NCI-H524 treated with DMSO at 0.1 percent for 48 hours (cell line): Measurements from ENCODE around the gene CHRNA9.

Source experiments
- DNase-seq: peaks from one replicate; lab custom pipeline; 2025; lab: John Stamatoyannopoulos, UW

CHRNA9 gene

GRCh38 chr4:40309250-40309774 is 25.8 kb upstream of the CHRNA9 start:
- DNase-seq = no peak

GRCh38 chr4:40310225-40310624 is 24.9 kb upstream of the CHRNA9 start:
- DNase-seq = no peak

- no peak for DNase-seq
Observed at GRCh38 chr4:40311811-40312346, 23.3 kb upstream of the CHRNA9 start.

GRCh38 chr4:40314951-40315350 is 20.2 kb upstream of the CHRNA9 start:
- no peak for DNase-seq

- DNase-seq = no peak
Observed at GRCh38 chr4:40316333-40316781, 18.8 kb upstream of the CHRNA9 start.

- DNase-seq = no peak
Observed at GRCh38 chr4:40316782-40317635, 18.1 kb upstream of the CHRNA9 start.

- DNase-seq = no peak
Observed at GRCh38 chr4:40317916-40318658, 17.0 kb upstream of the CHRNA9 start.

GRCh38 chr4:40321574-40322275 is 13.4 kb upstream of the CHRNA9 start:
- no peak for DNase-seq

GRCh38 chr4:40322811-40323210 is 12.3 kb upstream of the CHRNA9 start:
- DNase-seq = no peak

GRCh38 chr4:40323866-40324265 is 11.3 kb upstream of the CHRNA9 start:
- no peak for DNase-seq

GRCh38 chr4:40325406-40326019 is 9.6 kb upstream of the CHRNA9 start:
- DNase-seq = no peak

- DNase-seq = no peak
Observed at GRCh38 chr4:40327340-40327739, 7.8 kb upstream of the CHRNA9 start.

- no peak for DNase-seq
Observed at GRCh38 chr4:40328383-40328782, 6.8 kb upstream of the CHRNA9 start.

- DNase-seq = no peak
Observed at GRCh38 chr4:40329805-40330204, 5.3 kb upstream of the CHRNA9 start.

GRCh38 chr4:40330536-40330935 is 4.6 kb upstream of the CHRNA9 start:
- no peak for DNase-seq

- DNase-seq = no peak
Observed at GRCh38 chr4:40331101-40331745, 3.9 kb upstream of the CHRNA9 start.

GRCh38 chr4:40331961-40332360 is 3.2 kb upstream of the CHRNA9 start:
- DNase-seq = no peak

GRCh38 chr4:40333921-40334352 is 1.2 kb upstream of the CHRNA9 start:
- peak; percentile 15 for DNase-seq

- no peak for DNase-seq
Observed at GRCh38 chr4:40335525-40335894, 377 bp downstream of the CHRNA9 start.

GRCh38 chr4:40337051-40337450 is 1.9 kb downstream of the CHRNA9 start:
- no peak for DNase-seq

- no peak for DNase-seq
Observed at GRCh38 chr4:40337523-40337922, 2.4 kb downstream of the CHRNA9 start.
